Thoracic aorta (tissue), 2 donors: ENCODE results near the gene SLC35F3. TPM values are rescaled to one million over a fixed set of nuclear protein-coding genes. Genes with fewer than 3 reads are reported as not detected.

Source experiments
- ATAC-seq: fragments of 150-250 bp; one replicate; pipeline ENCODE4 v1.8.0; 2017; ENCODE audit warnings: low read depth; ENCODE audit not compliant: insufficient number of reproducible peaks, low FRiP score
- DNase-seq: peaks from one replicate; pipeline ENCODE4 v3.0.0-alpha.2; 2020; ENCODE audit warnings: low spot score
- H3K27ac ChIP-seq, 2 donors: fragments of 200-600 bp; sonication (generic); 1 replicate in 1 of 2; 2 replicates in 1 of 2; pipeline ENCODE4 v1.5.1; 2016; ENCODE audit warnings: mild to moderate bottlenecking in 2 of 2, moderate library complexity in 2 of 2
- H3K27me3 ChIP-seq: fragments of 200-600 bp; sonication (generic); replicated peaks from 2 replicates; pipeline ENCODE4 v1.6.0; 2016; ENCODE audit warnings: mild to moderate bottlenecking; ENCODE audit not compliant: insufficient read depth
- H3K36me3 ChIP-seq: fragments of 200-600 bp; sonication (generic); one replicate; pipeline ENCODE4 v1.5.1; 2016
- H3K4me1 ChIP-seq, 2 donors: fragments of 200-600 bp; sonication (generic); 1 replicate in 1 of 2; 2 replicates in 1 of 2; pipeline versions ENCODE4 v1.5.1 to v1.6.0; 2016; ENCODE audit warnings: low read depth in 2 of 2, mild to moderate bottlenecking in 1 of 2; ENCODE audit not compliant: control insufficient read depth in 1 of 2
- H3K4me3 ChIP-seq: fragments of 200-600 bp; sonication (generic); 2 replicates; pipeline ENCODE4 v1.5.1; 2016; ENCODE audit warnings: mild to moderate bottlenecking
- H3K9me3 ChIP-seq: fragments of 200-600 bp; sonication (generic); 2 replicates; pipeline ENCODE4 v1.5.1; 2016
- CTCF ChIP-seq: fragments of 200-600 bp; sonication (generic); IDR thresholded peaks from one replicate; pipeline ENCODE4 v1.5.1; 2019; ENCODE audit warnings: antibody characterized with exemption
- total RNA-seq, 2 donors: library from RNA; depleted of rRNA; stranded (reverse); fragments of >200 nt; gene quantifications; one replicate each; pipeline versions ENCODE4 v1.1.0 to v1.2.3, GENCODE V29; 2016

The SLC35F3 gene
- total RNA-seq, 2 donors from 2014 or later: not detected

- H3K4me3 ChIP-seq: no peak overlapping the region
- no peaks in the 10 kb centered on the region for H3K27me3 ChIP-seq
- no peaks in the 10 kb centered on the region for H3K36me3 ChIP-seq
- H3K4me1 ChIP-seq: no peaks in the 10 kb centered on the region
- H3K9me3 ChIP-seq: no peaks in the 10 kb centered on the region
- no peak for DNase-seq
- H3K27ac ChIP-seq: no peak overlapping the region
- no peak for ATAC-seq
- TF ChIP-seq CTCF: no peak
These were observed 239.2 kb downstream of the SLC35F3 start for GRCh38 chr1:234143681-234144080.

GRCh38 chr1:234144901-234145300 is 240.4 kb downstream of the SLC35F3 start:
- no peak for TF ChIP-seq CTCF
- no peaks in the 10 kb centered on the region for H3K9me3 ChIP-seq
- DNase-seq (no peak), ATAC-seq (no peak)
- no peaks in the 10 kb centered on the region for H3K27me3 ChIP-seq
- H3K4me1 ChIP-seq: no peaks in the 10 kb centered on the region
- no peak overlapping the region for H3K27ac ChIP-seq
- H3K36me3 ChIP-seq: no peaks in the 10 kb centered on the region
- no peak overlapping the region for H3K4me3 ChIP-seq

DNA sequence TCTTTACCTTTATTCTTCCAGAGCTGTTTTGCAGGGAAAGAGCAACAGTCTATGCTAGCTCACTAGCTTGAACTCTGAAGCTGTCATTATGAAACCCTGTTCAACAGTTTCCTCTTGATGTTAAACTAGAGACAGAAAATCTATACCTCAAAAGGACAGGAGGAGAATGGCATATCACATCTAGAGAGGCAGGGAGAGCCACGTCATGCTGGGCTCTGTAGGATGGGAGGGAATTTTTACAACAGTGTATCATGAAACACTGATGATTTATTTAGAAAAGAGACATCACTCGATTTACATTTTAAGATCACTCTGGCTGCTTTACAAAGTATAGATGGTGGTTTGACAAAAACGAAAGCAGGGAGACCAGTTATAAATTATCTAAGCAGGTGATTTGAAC is 243.9 kb downstream of the SLC35F3 start:
- Histone ChIP-seq H3K27me3 (no peaks in the 10 kb centered on the region), H3K36me3 (no peaks in the 10 kb centered on the region), H3K4me3 (no peak overlapping the region), H3K9me3 (no peaks in the 10 kb centered on the region), H3K4me1 (no peaks in the 10 kb centered on the region), H3K27ac (no peak overlapping the region)
- no peak for TF ChIP-seq CTCF
- DNase-seq: no peak
- no peak for ATAC-seq

GRCh38 chr1:234148816-234149215 is 244.3 kb downstream of the SLC35F3 start:
- Histone ChIP-seq H3K9me3 (no peaks in the 10 kb centered on the region), H3K4me1 (no peaks in the 10 kb centered on the region), H3K36me3 (no peaks in the 10 kb centered on the region), H3K27me3 (no peaks in the 10 kb centered on the region), H3K4me3 (no peak overlapping the region), H3K27ac (no peak overlapping the region)
- no peak for DNase-seq
- no peak for ATAC-seq
- TF ChIP-seq CTCF: no peak

DNA sequence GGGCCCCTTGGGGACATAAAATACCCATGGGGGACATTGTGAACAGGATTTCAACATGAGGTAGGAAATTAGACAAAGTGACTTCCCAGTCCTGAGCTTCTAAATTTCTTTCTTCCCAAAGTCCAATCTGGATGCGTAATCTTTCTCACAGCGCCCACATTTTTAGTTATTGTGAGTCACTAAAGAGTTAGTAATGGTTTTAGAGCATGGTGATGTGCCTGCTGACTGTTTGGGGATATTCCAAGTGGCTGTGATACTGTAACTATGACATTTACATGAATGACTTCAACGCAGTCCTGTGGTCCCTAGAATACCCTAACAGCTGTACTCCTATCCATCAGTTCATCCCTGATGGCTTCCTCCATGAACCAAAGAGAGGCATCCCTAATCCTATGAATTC is 244.7 kb downstream of the SLC35F3 start:
- Histone ChIP-seq H3K27me3 (no peaks in the 10 kb centered on the region), H3K27ac (no peak overlapping the region), H3K4me1 (no peaks in the 10 kb centered on the region), H3K4me3 (no peak overlapping the region), H3K36me3 (no peaks in the 10 kb centered on the region), H3K9me3 (no peaks in the 10 kb centered on the region)
- TF ChIP-seq CTCF: no peak
- ATAC-seq (no peak), DNase-seq (no peak)
